Upper lobe of right lung (tissue), 1 donor: ENCODE results near the gene PRKCE. TPM values are rescaled to one million over a fixed set of nuclear protein-coding genes. Genes with fewer than 3 reads are reported as not detected.

Experiments used
- ATAC-seq: fragments of 200-7000 bp; cut with Tn5 transposase; one replicate; pipeline ENCODE4 v1.9.1; 2020; ENCODE audit warnings: mild to moderate bottlenecking, moderate library complexity
- DNase-seq: peaks from one replicate; pipeline ENCODE4 v3.0.0-alpha.2; 2020
- H3K27ac ChIP-seq: fragments of 200-600 bp; one replicate; pipeline ENCODE4 v1.8.0; 2022
- H3K27me3 ChIP-seq: fragments of 200-600 bp; one replicate; pipeline ENCODE4 v1.8.0; 2022; ENCODE audit warnings: mild to moderate bottlenecking
- H3K36me3 ChIP-seq: fragments of 200-600 bp; one replicate; pipeline ENCODE4 v1.8.0; 2022
- H3K4me1 ChIP-seq: fragments of 200-600 bp; one replicate; pipeline ENCODE4 v1.8.0; 2022
- H3K4me3 ChIP-seq: fragments of 200-600 bp; one replicate; pipeline ENCODE4 v1.8.0; 2022; ENCODE audit warnings: mild to moderate bottlenecking
- H3K9me3 ChIP-seq: fragments of 200-600 bp; one replicate; pipeline ENCODE4 v1.8.0; 2022
- CTCF ChIP-seq: fragments of 200-600 bp; IDR thresholded peaks from one replicate; pipeline ENCODE4 v1.8.0; 2022; ENCODE audit warnings: antibody characterized with exemption
- intact Hi-C: fragments of 100-400 bp; cut with DNase I; formaldehyde crosslinking; loops from one replicate; pipeline ENCODE4 v1.11.0; 2022
- total RNA-seq: library from RNA; stranded (reverse); fragmentation: NEBNext Ultra II Directional; extraction: Animal tissue kit (Norgen Biotek cat#: 25700); gene quantifications from one replicate; pipeline ENCODE4 v1.2.1, GENCODE V29; 2021
- donor health status: DM: no; HTN: yes; CAD: no; lungs with severe emphysema.

Gene PRKCE
- total RNA-seq, 1 donor from 2014 or later: 65.6 TPM

GRCh38 chr2:45806563-45807358, 155.3 kb downstream of the PRKCE start:
- intact Hi-C loops: no loop called here
- DNase-seq (no peak), ATAC-seq (no peak)
- TF ChIP-seq CTCF: no peak
- Histone ChIP-seq H3K4me3 (no peak overlapping the region), H3K27ac (no peak overlapping the region), H3K27me3 (no peaks in the 10 kb centered on the region), H3K4me1 (no peaks in the 10 kb centered on the region), H3K9me3 (no peaks in the 10 kb centered on the region), H3K36me3 (no peaks in the 10 kb centered on the region)

GRCh38 chr2:45808294-45808800, 156.9 kb downstream of the PRKCE start:
- Histone ChIP-seq H3K27me3 (no peaks in the 10 kb centered on the region), H3K36me3 (no peaks in the 10 kb centered on the region), H3K4me3 (no peak overlapping the region), H3K27ac (no peak overlapping the region), H3K9me3 (no peaks in the 10 kb centered on the region), H3K4me1 (no peaks in the 10 kb centered on the region)
- no peak for ATAC-seq
- DNase-seq: no peak
- intact Hi-C loops: no loop called here
- TF ChIP-seq CTCF: no peak

- no peaks in the 10 kb centered on the region for H3K4me1 ChIP-seq
- DNase-seq (no peak), ATAC-seq (no peak)
- intact Hi-C loops: no loop called here
- no peak overlapping the region for H3K4me3 ChIP-seq
- H3K27ac ChIP-seq: no peak overlapping the region
- no peaks in the 10 kb centered on the region for H3K36me3 ChIP-seq
- H3K27me3 ChIP-seq: no peaks in the 10 kb centered on the region
- no peak for TF ChIP-seq CTCF
- H3K9me3 ChIP-seq: no peaks in the 10 kb centered on the region
Observed at GRCh38 chr2:45809205-45809604, 157.7 kb downstream of the PRKCE start.

- TF ChIP-seq CTCF: no peak
- no peaks in the 10 kb centered on the region for H3K36me3 ChIP-seq
- no peak overlapping the region for H3K27ac ChIP-seq
- H3K4me1 ChIP-seq: peaks cover 10% of the 10 kb centered on the region
- H3K4me3 ChIP-seq: no peak overlapping the region
- no peaks in the 10 kb centered on the region for H3K27me3 ChIP-seq
- ATAC-seq (no peak), DNase-seq (no peak)
- intact Hi-C loops: no loop called here
- H3K9me3 ChIP-seq: no peaks in the 10 kb centered on the region
Observed at GRCh38 chr2:45812011-45812500, 160.6 kb downstream of the PRKCE start.

GRCh38 chr2:45813003-45813941, 161.8 kb downstream of the PRKCE start:
- no peaks in the 10 kb centered on the region for H3K27me3 ChIP-seq
- no peaks in the 10 kb centered on the region for H3K9me3 ChIP-seq
- H3K27ac ChIP-seq: no peak overlapping the region
- no peak for ATAC-seq
- no peak for TF ChIP-seq CTCF
- intact Hi-C loops: no loop called here
- DNase-seq: no peak
- H3K4me1 ChIP-seq: peaks cover 10% of the 10 kb centered on the region
- H3K4me3 ChIP-seq: no peak overlapping the region
- no peaks in the 10 kb centered on the region for H3K36me3 ChIP-seq
